Measurements from ENCODE around the gene BOD1.

Gene BOD1

GRCh38 chr5:173629628-173630027, 13.2 kb upstream of the BOD1 start:
- TF ChIP-seq CTCF (IDR thresholded peaks at IDR 0.05; ENCODE audit: insufficient read depth, low read length, missing control alignments), result peak; percentile 21
- no peak for DNase-seq (ENCODE audit: low read depth, low spot score)
- no peak overlapping the region for H3K4me3 ChIP-seq (ENCODE audit: low read depth, low read length)
- POLR2A ChIA-PET, result no interaction called here
- CTCF ChIA-PET, result interaction anchor here (0.8 to 2.9 kb wide), 9 partner anchors 8 to 682 kb away, joined by 3 to 12 read pairs (median 4); partner anchors contain the start of gene BOD1

- CTCF ChIA-PET, result interaction anchor here (0.8 to 18.0 kb wide), 8 partner anchors 10 to 684 kb away, joined by 3 to 402 read pairs (median 4); partner anchors contain the start of gene BOD1
- POLR2A ChIA-PET, result no interaction called here
These were observed 12.1 kb upstream of the BOD1 start for GRCh38 chr5:173628501-173628900.

GRCh38 chr5:173627860-173628392, 11.5 kb upstream of the BOD1 start:
- no peak for TF ChIP-seq CTCF (IDR thresholded peaks at IDR 0.05; ENCODE audit: insufficient read depth, low read length, missing control alignments)
- no peak overlapping the region for H3K4me3 ChIP-seq (ENCODE audit: low read depth, low read length)
- CTCF ChIA-PET, result interaction anchor here (1.2 to 18.0 kb wide), 7 partner anchors 9 to 684 kb away, joined by 3 to 402 read pairs (median 6); partner anchors contain the start of gene BOD1
- POLR2A ChIA-PET, result no interaction called here
- DNase-seq (ENCODE audit: low read depth, low spot score), result no peak

More at GRCh38 chr5:173628501-173628900, 12.1 kb upstream of the BOD1 start:
- no peak for TF ChIP-seq CTCF (IDR thresholded peaks at IDR 0.05; ENCODE audit: insufficient read depth, low read length, missing control alignments)
- H3K4me3 ChIP-seq (ENCODE audit: low read depth, low read length), result no peak overlapping the region
- no peak for DNase-seq (ENCODE audit: low read depth, low spot score)

GRCh38 chr5:173627271-173627670, 10.8 kb upstream of the BOD1 start:
- ChIA-PET CTCF (interaction anchor here (0.9 to 18.0 kb wide), 5 partner anchors 8 to 685 kb away, joined by 4 to 402 read pairs (median 6); partner anchors contain the start of gene BOD1), POLR2A (no interaction called here)
- no peak for TF ChIP-seq CTCF (IDR thresholded peaks at IDR 0.05; ENCODE audit: insufficient read depth, low read length, missing control alignments)
- no peak overlapping the region for H3K4me3 ChIP-seq (ENCODE audit: low read depth, low read length)
- DNase-seq (ENCODE audit: low read depth, low spot score), result no peak

- no peak for TF ChIP-seq CTCF (IDR thresholded peaks at IDR 0.05; ENCODE audit: insufficient read depth, low read length, missing control alignments)
- no peak for DNase-seq (ENCODE audit: low read depth, low spot score)
- H3K4me3 ChIP-seq (ENCODE audit: low read depth, low read length), result no peak overlapping the region
- ChIA-PET CTCF (interaction anchor here (0.9 to 18.0 kb wide), 5 partner anchors 10 to 346 kb away, joined by 3 to 402 read pairs (median 5); partner anchors contain the start of gene BOD1), POLR2A (no interaction called here)
These were observed 10.0 kb upstream of the BOD1 start for GRCh38 chr5:173626505-173626820.

- TF ChIP-seq CTCF (IDR thresholded peaks at IDR 0.05; ENCODE audit: insufficient read depth, low read length, missing control alignments), result no peak
- ChIA-PET POLR2A (no interaction called here), CTCF (interaction anchor here (0.9 to 18.0 kb wide), 5 partner anchors 19 to 687 kb away, joined by 3 to 402 read pairs (median 4); no protein-coding TSS in a partner anchor)
- H3K4me3 ChIP-seq (ENCODE audit: low read depth, low read length), result no peak overlapping the region
- DNase-seq (ENCODE audit: low read depth, low spot score), result no peak
These were observed 9.4 kb upstream of the BOD1 start for GRCh38 chr5:173625673-173626504.
